ENCODE results near the gene CNTN1. TPM values are rescaled to one million over a fixed set of nuclear protein-coding genes. Genes with fewer than 3 reads are reported as not detected.

CNTN1 gene
- total and polyA plus RNA-seq, 2 of the 13 experiments (the other 11 are each of a cell fraction or from before 2014, with no cell fraction given) = 0.01 to 0.07 TPM

DNA sequence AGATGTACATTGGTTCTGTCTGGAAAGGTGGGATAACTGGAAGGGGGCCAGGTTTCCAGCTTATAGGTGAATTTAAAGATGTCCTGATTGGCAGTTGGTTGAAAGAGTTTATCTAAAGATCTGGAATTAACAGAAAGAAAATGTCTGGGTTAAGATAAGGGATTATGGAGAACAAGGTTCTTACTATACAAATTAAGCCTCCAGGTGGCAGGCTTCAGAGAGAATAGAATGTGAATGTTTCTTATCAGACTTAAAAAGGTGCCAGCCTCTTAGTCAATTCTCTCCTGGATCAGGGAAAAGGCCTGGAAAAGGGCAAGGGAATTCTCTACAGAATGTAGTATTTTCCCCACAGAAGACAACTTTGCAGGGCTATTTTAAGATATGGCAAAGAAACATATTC lies 53.1 kb downstream of the CNTN1 start:
- intact Hi-C loops (cut with micrococcal nuclease; ENCODE audit: unreplicated experiment) = no loop called here
- ChIA-PET CTCF (ENCODE audit: low intra/inter-chr PET ratio, low total read pairs) (no interaction called here), POLR2A (no interaction called here)
- TF ChIP-seq ZNF788 (CRISPR knock-in tag; IDR thresholded peaks at IDR 0.05; ENCODE audit: borderline replicate concordance) (no peak), ZFY (CRISPR knock-in tag; IDR thresholded peaks at IDR 0.05) (no peak), ZMYM4 (CRISPR knock-in tag; IDR thresholded peaks at IDR 0.05) (no peak), ATF4 (CRISPR knock-in tag; IDR thresholded peaks at IDR 0.05) (no peak), TP53 (CRISPR knock-in tag; conservative IDR thresholded peaks at IDR 0.05) (no peak), ZFP62 (CRISPR knock-in tag; IDR thresholded peaks at IDR 0.05) (no peak), PLRG1 (conservative IDR thresholded peaks at IDR 0.05) (no peak), TOPORS (CRISPR knock-in tag; IDR thresholded peaks at IDR 0.05) (no peak), ADNP (CRISPR knock-in tag; IDR thresholded peaks at IDR 0.05) (no peak), MAFG (CRISPR knock-in tag; IDR thresholded peaks at IDR 0.05) (no peak), ZNF501 (CRISPR knock-in tag; IDR thresholded peaks at IDR 0.05) (no peak), ZSCAN29 (CRISPR knock-in tag; conservative IDR thresholded peaks at IDR 0.05) (no peak), ZFP36L1 (CRISPR knock-in tag; IDR thresholded peaks at IDR 0.05) (no peak), NR2F6 (IDR thresholded peaks at IDR 0.05) (no peak), NR2F6 (CRISPR knock-in tag; IDR thresholded peaks at IDR 0.05) (no peak), ZC3H4 (CRISPR knock-in tag; IDR thresholded peaks at IDR 0.05; ENCODE audit: borderline replicate concordance) (no peak), ZNF224 (CRISPR knock-in tag; IDR thresholded peaks at IDR 0.05) (no peak), ETV6 (CRISPR knock-in tag; conservative IDR thresholded peaks at IDR 0.05) (no peak), ZNF850 (CRISPR knock-in tag; conservative IDR thresholded peaks at IDR 0.05) (no peak), NR2C2 (CRISPR knock-in tag; IDR thresholded peaks at IDR 0.05; ENCODE audit: borderline replicate concordance) (no peak)
- TF ChIP-seq, protein P1, sequence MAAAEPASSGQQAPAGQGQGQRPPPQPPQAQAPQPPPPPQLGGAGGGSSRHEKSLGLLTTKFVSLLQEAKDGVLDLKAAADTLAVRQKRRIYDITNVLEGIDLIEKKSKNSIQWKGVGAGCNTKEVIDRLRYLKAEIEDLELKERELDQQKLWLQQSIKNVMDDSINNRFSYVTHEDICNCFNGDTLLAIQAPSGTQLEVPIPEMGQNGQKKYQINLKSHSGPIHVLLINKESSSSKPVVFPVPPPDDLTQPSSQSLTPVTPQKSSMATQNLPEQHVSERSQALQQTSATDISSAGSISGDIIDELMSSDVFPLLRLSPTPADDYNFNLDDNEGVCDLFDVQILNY (CRISPR knock-in tag; conservative IDR thresholded peaks at IDR 0.05) = no peak
- in situ Hi-C loops (cut with HindIII; ENCODE audit: extremely low pct_ligation_motif_present, low pct_unique_long_range_greater_than_20kb) = no loop called here
- no TSS peak for BruUV-seq (replicated peaks)
- Histone ChIP-seq H3K4me1 (ENCODE audit: insufficient read depth, low read length) (no peaks in the 10 kb centered on the region), H4K20me1 (ENCODE audit: insufficient read depth, low read length) (no peaks in the 10 kb centered on the region), H2AFZ (ENCODE audit: low read length) (no peak overlapping the region), H3K4me2 (ENCODE audit: low read depth, low read length) (no peak overlapping the region), H3K9ac (ENCODE audit: insufficient read depth, low read depth, low read length) (no peak overlapping the region), H3K27ac (ENCODE audit: extremely low read length, insufficient read depth, low read length) (no peak overlapping the region), H3K79me2 (ENCODE audit: insufficient read depth, low read length) (no peaks in the 10 kb centered on the region), H3K27me3 (ENCODE audit: control insufficient read depth in 1 of 2, insufficient read depth in 2 of 2, low read length in 2 of 2) (no peaks in the 10 kb centered on the region), H3K9me3 (ENCODE audit: low read length) (no peaks in the 10 kb centered on the region), H3K4me3 (replicated peaks in 1 of 3; ENCODE audit: insufficient read depth in 1 of 3, low read depth in 2 of 3, low read length in 3 of 3) (no peak overlapping the region), H3K36me3 (replicated peaks in 1 of 2; ENCODE audit: control insufficient read depth in 1 of 2, insufficient read depth in 2 of 2, low read length in 2 of 2) (no peaks in the 10 kb centered on the region)
- no peak for FAIRE-seq
- no peak for DNase-seq (ENCODE audit: low spot score)
- ATAC-seq = no peak

All from HepG2 (cell line).